ENCODE measurements around the gene USP27X.

Gene USP27X

DNA sequence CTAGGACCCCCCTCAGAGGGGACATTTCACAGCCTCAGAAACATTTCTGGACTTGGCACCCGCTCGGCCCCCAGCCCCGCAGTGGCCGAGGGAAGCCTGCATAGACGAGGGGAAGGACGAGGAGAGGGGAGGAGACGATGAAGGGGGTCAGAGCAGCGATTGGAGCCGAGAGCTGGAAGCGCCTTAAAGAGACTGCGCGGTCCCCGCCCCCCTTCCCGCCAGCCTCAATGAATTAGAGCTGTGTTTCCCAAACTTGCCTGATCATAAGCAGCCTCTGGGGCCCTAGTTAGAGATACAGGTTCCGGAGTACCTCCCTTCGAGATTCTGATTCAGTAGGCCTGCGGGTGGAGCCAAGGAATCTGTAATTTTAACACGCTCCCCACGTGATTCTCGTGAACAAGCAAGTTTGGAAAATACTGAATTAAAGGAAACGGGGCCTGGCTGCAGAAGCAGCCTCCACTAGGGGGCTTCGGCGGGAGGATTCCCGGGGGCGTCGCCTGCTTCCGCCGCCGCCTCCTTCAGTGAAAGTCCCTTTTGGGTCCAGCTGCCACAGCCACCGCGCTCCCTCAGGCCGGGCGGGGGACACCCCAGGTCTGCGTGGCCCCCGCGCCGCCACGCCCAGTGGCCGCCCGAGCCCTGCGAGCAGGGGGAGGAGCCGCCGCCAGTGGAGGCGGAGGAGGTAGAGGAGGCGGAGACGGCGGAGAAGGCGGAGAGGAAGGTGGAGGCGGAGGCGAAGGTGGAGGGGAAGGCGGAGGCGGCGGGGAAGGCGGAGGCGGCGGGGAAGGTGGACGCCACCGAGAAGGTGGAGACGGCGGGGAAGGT lies at the start of gene USP27X:
TSS of gene USP27X (plus strand) at position 651 of the 822 bp plus-strand sequence. CDS start 824 bp downstream, outside the sequence.
- DNase-seq: no peak

DNA sequence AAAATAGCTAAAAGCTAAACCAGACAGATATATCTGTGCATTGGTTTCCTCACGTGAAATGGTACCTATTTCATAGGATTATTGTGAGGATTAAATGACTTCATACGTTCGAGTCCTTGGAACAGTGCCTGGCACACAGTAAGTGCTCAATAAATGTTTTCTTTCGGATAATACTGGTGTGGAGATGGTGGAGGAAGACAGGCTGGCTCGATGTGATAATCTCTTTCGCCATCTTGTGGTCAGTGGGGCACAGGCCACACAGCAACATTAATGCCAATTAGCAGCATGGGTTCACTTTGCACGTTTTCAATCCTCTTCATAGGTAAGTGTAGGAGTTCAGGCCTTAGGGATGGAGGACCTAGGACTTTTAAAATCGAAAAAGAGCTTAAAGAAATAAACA lies 40.9 kb upstream of the USP27X start:
- DNase-seq: no peak

DNA sequence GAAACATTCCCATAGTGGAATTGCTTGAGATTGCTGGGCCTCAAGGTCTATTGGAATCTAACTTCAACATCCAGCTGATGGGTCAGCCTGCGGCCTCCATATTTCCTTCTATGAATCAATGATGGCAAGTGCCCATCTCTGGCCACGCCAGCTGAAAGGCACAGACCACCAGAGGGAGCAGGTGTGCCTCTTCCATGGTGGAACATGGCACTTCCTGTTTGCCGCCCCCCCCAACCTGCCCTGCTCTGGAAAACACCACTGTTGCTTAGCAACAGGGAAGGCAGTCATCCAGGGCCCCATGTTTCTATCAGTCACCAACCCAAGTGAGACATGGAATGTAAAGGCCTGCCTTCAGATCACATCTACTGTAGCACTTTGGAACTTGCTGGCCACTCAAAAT lies 38.6 kb upstream of the USP27X start:
- peak; percentile 8 for DNase-seq

DNA sequence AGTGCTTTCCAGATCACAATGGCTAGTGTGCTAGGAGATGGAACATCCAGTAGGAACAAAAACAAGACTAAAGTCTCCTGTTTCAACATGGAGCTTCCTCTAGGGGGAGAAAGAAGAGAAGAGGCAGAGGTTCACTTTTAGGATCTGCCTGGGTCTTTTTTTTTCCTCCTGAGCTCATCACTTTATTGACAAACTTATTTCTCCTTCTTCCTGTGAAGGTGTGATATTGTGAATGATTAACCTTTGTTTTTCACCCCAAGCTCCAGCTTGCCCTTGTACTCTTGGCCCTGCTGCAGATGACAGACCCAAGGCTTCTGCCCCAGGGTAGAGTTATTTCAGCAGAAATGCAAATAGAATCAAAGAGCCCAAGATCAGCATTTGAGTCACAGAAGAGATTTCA lies 36.7 kb upstream of the USP27X start:
- no peak for DNase-seq

DNA sequence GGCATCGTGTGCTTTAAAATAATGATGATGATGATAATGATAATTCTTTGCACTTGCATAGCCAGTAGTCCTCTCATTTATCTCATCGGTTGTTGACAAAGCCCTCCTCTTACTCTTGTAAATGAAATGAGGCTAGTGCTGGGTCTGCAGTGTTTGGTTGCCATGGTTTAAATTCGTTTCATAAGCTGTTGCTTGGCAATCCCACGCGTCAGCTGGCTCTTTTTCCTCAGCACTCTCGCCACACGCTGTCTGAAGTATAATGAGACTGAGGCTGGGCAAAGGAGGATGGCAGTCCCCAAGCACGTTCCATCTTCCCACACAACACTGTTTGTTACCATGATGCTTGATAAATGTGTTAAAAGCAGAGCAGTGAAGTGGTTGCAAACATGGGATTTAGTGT lies 34.7 kb upstream of the USP27X start:
- no peak for DNase-seq

DNA sequence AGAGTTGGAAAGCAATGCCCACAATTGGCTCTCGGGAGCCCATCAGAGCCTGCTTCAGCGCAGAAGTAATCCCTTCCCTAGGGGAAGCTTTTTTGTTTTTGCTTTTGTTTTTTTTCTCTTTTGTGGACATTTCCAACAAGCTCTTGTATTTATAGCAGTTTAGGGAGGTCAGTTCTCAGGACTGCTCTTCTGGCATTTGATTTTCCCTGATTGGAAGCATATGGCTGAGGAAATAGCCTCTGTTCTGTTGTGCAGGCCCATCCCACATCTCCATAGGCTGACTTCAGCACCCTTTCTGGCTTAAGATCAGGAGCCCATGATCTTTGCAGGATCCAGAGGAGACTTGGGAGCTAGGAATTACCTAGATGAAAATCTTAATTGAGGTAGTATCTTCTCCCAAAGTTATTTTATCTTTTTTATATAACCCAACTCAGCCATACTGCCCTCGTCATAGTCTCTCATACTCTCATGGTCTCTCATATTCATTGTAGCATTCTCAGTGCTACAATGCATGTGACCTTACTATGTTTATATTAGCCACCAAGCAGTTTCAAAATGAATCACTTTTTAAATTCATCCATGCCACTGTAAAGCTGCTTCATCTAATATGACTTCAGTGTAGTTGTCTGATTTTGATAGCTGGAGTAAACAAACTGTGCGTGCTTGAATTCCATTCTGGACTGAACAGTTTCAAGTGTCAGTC lies 33.4 kb upstream of the USP27X start:
- DNase-seq: no peak

DNA sequence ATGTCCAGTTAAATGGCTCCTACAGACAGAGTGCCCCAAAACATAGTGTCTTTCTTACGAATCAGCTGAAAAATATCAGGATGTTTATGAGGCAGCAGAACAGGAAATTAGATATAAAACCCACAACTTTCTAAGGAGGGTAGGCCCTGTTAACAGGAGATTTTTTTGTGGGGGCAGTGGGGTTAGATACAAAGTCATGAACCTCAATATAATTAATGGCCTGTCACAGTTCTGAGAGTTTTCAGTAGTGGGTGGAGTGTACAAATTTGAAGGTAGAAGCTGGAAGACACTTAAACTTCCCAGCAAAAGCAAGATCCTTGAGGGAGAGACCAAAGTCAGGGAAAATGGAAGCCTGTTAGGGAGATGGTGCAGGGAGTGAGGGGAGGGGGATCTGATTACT lies 32.8 kb upstream of the USP27X start:
- DNase-seq: no peak

DNA sequence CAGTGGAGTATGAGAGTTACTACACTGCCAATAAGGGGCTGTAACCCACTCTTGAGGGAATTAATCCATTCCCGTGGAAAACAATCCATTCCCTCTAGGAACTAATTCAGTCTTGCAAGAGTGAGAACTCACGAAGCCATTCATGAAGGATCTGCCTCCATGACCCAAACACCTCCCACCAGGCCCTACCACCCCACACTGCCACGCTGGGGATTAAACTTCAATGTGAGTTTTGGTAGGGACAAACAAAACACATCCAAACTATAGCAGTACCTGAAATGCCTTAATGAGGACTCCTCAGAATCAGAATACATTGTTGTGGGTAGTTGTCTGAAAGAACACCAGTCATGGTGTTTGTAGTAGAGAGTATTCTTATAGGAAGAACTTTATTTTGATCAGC lies 31.0 kb upstream of the USP27X start:
- no peak for DNase-seq

DNA sequence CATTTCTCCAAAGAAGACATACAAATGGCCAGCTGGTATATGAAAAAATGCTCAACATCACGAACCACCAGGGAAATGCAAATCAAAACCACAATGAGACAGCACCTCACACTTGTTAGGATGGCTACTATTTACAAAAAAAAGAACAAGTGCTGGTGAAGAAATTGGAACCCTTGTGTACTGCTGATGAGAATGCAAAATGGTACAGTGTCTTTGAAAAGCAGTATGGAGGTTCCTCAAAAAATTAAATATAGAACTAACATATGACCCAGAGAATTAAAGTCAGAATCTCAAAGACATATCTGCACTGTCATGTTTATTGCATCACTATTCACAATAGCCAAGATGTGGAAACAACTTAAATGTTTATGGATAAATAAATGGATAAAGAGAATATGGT lies 29.3 kb upstream of the USP27X start:
- no peak for DNase-seq

DNA sequence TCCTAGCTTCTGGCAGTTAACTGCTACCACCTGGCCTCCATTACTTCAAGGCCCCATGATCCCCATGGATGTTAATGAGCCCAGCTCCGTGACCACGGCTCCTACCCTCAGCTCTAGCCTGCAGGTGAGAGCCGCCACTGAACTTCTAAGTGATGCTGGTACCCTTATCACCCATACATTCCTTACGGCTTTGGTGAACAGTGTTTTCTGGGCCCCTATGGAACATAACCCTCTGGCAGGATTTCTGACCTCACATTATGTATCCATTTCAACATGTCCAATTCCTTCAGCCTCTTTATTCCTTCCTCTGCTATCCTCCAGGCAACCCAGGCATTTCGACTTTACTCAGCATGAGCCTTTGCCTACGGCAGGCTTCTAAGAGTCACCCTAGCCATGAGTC lies 25.6 kb upstream of the USP27X start:
- DNase-seq: no peak

DNA sequence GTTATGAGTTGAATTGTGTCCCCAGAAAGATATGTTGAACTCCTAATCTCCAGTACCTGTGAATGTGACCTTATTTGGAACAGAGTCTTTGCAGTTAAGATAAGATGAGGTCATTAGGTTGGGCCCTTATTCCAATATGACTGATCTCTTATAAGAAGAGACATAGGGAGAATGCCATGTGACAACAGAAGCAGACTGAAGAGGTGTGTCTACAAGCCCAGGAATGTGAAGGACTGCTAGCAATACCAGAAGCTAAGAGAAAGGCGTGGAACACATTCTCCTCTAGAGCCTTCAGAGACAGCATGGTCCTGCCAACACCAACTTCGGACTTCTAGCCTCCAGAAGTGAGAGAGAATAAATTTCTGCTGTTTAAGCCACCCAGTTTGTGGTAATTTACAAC lies 22.5 kb upstream of the USP27X start:
- no peak for DNase-seq

DNA sequence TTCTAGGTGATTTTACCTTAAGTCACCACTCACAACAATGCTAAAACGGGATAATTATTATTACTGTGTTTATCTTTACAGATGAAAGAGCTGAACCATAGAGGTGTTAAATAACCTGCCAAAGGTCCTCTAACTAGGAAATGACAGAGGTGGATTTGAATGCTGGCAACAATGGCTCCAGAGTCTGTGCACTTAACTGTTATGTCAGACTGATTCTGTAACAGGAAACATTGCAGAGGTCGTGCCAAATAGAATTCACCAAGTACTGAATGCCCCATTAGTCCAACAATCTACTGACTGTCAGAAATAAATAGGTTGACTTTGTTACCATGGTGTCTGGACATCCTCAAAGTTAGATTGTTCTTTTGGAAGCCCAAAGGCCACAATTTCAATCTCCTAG lies 20.9 kb upstream of the USP27X start:
- DNase-seq: no peak

DNA sequence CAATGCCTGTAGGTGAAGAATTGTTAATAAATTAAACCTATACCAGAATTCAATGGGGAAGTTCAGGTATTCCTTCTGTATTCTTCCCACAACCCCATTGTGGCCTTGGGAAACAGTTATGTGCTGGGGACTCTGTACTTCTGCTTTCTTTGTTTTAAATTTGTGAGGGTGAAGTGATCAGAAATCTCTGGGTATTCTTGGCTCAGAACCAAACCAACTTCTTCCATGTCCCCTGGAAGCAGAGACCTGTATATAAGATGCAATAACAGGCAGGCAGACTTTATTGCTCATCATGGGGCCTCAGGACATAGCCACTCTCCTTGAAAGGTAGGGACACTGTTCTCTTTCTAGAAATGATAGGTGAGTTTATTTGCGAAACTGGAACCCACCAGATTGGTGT lies 19.8 kb upstream of the USP27X start:
- DNase-seq: no peak

DNA sequence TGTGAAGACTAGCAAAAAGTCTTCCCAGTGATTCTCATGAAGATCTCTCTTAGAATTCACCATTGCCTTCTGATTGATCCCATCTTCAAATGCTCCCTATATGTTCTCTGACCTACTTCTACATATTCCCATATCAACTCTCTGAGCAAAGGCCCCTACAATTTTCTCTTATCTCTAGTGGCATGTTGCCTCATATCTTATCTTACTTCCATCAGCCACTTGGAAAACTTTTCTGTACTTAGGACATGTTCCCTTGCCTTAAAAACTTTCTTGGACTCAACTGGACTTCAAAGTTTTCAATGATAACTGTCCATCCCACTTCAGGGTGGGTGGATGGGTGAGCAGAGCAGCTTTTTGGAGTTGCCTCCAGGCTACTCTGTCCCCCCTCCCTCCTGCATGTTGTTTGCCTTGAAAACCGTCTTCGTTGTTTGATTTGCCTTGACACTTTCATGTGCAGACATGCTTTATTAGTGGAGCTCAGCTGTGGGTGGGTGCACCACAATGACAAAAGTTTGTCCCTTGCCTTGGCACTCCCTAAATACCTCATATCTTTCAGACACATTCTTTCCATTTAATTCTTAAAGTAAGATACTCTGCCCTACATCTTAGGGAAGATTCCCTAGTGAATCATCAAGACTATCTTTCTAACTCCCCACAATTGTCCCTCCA lies 18.3 kb upstream of the USP27X start:
- DNase-seq: no peak

DNA sequence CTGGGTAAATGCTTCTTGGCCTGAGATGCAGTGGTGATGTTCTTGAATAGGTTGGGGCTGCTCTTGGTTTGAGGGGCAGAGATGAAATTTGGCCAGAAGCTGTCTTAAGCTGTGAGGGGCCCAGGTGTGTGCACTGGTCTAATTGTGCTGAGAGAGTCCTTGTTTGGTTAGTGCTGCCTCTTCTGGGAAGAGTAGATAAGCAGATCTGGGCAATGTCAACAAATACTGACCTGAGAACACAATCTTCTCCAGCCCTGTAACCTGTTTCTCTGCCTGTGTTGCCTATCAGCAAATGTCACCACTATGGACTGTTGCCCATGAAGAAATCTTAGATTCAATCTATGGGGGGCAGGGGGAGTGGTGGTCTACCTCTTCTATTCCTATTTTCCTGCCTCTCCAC lies 17.2 kb upstream of the USP27X start:
- DNase-seq: no peak

DNA sequence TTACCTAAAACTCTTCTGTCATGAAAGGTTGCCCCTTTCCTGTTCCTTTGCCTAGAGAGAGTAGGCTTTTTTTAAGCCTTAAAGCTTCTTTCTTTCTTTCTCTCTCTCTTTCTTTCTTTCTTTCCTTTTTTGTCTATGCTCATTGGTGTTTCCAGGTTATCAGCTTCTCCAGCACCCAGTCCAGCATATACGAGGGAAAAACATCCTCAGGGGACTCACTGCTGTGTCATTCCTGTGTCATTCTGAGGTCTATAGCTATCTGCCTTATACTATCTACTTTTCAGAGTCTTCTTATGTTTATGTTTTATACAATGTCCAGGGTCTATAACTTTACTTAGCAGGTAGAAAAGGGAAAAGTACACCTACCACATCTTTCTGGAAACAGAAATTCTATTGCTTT lies 10.5 kb upstream of the USP27X start:
- DNase-seq: no peak

DNA sequence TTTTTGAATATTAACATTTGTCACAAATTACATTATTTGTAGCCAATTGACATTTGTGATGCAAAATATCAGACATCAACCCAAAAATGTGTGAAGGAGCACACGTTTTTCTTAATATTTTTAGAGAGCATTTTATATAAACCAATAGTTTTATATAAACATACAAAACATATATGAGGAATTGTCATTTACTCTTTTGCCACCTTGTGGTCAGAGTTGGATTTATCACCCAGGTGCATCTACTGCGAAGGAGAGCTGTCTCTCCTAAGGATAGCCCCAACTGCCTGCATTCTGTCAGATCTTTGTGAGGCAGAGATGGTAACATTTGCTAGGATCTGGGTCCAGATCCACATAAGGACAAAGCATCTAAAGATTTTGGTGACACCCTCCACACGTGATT lies 2.5 kb upstream of the USP27X start:
- no peak for DNase-seq

DNA sequence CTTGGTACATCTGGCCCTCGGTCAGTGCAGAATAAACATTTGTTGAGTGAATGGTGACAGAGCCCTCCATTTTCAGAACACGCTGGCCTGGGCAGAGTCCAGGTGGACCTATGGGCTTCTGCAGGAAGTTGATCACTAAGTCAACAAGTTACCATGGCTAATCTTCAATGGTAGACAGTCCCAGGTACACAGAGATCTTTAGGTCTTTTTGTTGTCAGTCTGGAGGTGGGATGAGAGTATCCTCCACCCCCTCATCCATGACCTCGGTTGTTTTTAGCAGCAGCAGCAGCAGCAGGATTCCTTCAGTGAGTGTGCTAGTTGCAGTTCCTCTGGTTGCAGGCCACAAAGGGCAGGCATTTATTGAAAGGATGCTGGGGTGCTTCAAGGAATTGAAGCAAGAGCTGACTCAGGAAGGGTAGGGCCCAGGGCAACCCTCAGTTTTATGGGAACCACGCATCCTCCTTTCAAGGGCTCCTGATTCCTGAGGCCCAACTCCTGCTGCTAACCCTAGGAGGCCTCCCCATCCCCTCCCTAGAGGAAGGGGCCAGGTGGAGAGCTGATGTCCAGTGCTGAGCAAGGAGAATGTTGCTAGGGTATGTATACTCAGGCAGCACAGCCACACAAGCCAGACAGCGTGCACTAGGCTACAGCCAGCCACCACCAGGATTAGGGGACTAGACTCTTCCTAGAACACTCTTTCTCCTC lies 1.7 kb upstream of the USP27X start:
- no peak for DNase-seq

DNA sequence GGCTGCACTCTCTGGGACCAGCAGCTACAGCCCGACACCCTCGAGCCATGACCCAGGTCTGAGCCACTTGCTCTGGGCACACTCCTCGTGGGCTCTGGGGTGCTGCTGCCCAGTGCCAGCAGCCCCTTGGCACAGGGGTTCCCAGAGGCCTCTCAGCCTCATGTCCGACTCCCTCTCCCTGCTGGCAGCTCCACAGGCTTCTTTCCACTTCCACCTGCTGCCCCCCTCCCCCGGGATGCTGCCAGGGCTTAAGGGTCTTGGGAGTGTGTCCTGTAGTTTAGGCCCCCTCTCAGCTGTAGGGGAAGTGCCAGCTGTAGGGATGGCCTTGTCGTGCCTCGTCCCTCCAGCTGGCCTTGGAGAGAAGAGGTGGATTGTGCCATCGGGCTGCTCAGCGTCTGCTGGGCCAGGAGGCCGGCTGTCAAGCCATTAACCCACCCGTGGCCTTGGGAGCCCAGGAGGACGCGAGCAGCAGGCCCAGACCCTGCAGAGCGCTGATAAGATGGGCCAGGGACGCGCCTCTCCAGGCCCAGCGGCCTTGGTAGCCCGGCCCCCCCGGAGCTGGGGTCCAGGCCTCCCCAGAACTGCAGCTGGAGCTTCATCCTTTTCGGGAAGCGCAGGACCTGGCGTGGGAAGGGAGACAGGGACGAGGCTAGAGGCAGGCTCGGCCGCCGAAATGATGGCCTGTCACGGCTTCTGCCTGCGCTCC lies 1.0 kb upstream of the USP27X start:
- DNase-seq: no peak

DNA sequence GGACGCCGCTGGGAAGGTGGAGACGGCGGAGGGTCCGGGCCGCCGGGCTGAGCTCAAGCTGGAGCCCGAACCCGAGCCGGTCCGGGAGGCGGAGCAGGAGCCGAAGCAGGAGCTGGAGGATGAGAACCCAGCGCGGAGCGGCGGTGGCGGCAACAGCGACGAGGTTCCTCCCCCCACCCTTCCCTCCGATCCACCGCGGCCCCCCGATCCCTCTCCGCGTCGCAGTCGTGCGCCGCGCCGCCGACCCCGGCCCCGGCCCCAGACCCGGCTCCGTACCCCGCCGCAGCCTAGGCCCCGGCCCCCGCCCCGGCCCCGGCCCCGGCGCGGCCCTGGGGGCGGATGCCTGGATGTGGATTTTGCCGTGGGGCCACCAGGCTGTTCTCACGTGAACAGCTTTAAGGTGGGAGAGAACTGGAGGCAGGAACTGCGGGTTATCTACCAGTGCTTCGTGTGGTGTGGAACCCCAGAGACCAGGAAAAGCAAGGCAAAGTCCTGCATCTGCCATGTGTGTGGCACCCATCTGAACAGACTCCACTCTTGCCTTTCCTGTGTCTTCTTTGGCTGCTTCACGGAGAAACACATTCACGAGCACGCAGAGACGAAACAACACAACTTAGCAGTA lies 483 bp downstream of the USP27X start:
- DNase-seq: no peak

DNA sequence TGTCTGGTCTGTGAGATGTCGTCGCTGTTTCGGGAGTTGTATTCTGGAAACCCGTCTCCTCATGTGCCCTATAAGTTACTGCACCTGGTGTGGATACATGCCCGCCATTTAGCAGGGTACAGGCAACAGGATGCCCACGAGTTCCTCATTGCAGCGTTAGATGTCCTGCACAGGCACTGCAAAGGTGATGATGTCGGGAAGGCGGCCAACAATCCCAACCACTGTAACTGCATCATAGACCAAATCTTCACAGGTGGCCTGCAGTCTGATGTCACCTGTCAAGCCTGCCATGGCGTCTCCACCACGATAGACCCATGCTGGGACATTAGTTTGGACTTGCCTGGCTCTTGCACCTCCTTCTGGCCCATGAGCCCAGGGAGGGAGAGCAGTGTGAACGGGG lies 1.4 kb downstream of the USP27X start:
- DNase-seq: no peak

DNA sequence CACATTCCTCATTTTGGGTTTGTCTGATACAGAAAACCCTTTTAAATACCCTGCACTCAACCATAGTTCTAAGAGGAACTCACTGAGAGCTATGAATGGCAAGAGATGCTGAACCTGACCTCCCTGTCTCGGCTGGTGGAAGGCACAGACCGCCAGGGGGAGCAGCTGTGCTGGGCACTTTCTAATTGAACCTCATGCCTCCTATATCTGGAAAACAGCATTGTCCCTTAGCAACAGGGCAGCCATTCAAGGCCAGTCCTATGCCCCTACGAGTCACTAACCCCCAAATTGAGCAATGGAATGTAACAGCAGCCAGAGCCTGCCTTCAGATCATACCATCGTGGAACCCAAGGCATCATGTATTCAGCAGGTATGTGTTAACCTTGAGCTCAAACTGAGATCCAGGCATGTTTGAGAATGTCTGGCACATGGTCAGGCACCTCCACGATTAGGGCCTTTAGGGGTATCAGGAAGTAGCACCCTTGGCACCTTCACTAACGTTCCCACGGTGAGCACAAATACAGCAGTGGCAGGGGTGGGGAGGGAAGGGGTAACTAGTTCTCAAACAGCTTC lies 5.1 kb downstream of the USP27X start:
- DNase-seq: peak; percentile 31
